Thyroid gland (tissue), 4 donors: ENCODE data around the gene PPARGC1A.

Experiments used
- POLR2A ChIP-seq, 2 donors: fragments of 450-650 bp; IDR thresholded peaks; one replicate each; pipeline ENCODE4 v1.6.1; 2017; ENCODE audit warnings: antibody characterized with exemption in 2 of 2, mild to moderate bottlenecking in 2 of 2, moderate library complexity in 1 of 2
- TF ChIP-seq, protein P1 (sequence below), 6 experiments: fragments of 200-600 bp in 3 of 6; fragments of 450-650 bp in 3 of 6; sonication (generic) in 3 of 6; IDR thresholded peaks; one replicate each; pipeline ENCODE4 v1.5.1; 2016 to 2019; ENCODE audit warnings: antibody characterized with exemption in 6 of 6, mild to moderate bottlenecking in 2 of 6, inconsistent platforms in 1 of 6, moderate library complexity in 1 of 6

DNA sequence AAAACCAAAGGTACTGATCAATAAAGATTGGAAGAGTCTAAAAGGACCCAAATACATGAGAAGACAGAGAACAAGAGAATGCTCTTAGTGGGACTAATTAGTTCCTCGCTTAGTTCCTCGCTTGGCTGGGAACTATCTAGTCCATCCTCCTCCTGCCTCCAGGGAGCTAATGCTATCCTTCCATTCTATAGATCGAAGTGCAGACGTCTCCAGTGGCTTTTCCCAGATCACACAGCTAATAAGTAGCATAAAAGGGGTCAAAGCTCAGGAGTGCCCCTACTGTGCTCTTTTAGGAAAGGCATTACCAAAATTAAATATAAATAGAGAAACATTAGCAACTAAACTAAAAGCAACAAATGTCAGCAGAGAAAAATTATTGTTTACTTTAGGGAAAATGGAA lies 42.3 kb upstream of the PPARGC1A start:
- TF ChIP-seq, protein P1, sequence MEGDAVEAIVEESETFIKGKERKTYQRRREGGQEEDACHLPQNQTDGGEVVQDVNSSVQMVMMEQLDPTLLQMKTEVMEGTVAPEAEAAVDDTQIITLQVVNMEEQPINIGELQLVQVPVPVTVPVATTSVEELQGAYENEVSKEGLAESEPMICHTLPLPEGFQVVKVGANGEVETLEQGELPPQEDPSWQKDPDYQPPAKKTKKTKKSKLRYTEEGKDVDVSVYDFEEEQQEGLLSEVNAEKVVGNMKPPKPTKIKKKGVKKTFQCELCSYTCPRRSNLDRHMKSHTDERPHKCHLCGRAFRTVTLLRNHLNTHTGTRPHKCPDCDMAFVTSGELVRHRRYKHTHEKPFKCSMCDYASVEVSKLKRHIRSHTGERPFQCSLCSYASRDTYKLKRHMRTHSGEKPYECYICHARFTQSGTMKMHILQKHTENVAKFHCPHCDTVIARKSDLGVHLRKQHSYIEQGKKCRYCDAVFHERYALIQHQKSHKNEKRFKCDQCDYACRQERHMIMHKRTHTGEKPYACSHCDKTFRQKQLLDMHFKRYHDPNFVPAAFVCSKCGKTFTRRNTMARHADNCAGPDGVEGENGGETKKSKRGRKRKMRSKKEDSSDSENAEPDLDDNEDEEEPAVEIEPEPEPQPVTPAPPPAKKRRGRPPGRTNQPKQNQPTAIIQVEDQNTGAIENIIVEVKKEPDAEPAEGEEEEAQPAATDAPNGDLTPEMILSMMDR (IDR thresholded peaks at IDR 0.05) = no peak
- TF ChIP-seq POLR2A (IDR thresholded peaks at IDR 0.05) = no peak
